HG03108 (cell line): ENCODE measurements around the gene CCDC88A.
"Not testable (repeated sequence)": the region's sequence is repeated elsewhere in the genome, so short reads cannot be mapped to it uniquely, and the experiment has no call there.

Experiments
- ATAC-seq: cut with Tn5 transposase; IDR thresholded peaks from one replicate; pipeline ENCODE4 v1.9.1; 2021; ENCODE audit warnings: moderate library complexity; ENCODE audit not compliant: unreplicated experiment

Gene CCDC88A, protein sequence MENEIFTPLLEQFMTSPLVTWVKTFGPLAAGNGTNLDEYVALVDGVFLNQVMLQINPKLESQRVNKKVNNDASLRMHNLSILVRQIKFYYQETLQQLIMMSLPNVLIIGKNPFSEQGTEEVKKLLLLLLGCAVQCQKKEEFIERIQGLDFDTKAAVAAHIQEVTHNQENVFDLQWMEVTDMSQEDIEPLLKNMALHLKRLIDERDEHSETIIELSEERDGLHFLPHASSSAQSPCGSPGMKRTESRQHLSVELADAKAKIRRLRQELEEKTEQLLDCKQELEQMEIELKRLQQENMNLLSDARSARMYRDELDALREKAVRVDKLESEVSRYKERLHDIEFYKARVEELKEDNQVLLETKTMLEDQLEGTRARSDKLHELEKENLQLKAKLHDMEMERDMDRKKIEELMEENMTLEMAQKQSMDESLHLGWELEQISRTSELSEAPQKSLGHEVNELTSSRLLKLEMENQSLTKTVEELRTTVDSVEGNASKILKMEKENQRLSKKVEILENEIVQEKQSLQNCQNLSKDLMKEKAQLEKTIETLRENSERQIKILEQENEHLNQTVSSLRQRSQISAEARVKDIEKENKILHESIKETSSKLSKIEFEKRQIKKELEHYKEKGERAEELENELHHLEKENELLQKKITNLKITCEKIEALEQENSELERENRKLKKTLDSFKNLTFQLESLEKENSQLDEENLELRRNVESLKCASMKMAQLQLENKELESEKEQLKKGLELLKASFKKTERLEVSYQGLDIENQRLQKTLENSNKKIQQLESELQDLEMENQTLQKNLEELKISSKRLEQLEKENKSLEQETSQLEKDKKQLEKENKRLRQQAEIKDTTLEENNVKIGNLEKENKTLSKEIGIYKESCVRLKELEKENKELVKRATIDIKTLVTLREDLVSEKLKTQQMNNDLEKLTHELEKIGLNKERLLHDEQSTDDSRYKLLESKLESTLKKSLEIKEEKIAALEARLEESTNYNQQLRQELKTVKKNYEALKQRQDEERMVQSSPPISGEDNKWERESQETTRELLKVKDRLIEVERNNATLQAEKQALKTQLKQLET (N-terminal part only)

DNA sequence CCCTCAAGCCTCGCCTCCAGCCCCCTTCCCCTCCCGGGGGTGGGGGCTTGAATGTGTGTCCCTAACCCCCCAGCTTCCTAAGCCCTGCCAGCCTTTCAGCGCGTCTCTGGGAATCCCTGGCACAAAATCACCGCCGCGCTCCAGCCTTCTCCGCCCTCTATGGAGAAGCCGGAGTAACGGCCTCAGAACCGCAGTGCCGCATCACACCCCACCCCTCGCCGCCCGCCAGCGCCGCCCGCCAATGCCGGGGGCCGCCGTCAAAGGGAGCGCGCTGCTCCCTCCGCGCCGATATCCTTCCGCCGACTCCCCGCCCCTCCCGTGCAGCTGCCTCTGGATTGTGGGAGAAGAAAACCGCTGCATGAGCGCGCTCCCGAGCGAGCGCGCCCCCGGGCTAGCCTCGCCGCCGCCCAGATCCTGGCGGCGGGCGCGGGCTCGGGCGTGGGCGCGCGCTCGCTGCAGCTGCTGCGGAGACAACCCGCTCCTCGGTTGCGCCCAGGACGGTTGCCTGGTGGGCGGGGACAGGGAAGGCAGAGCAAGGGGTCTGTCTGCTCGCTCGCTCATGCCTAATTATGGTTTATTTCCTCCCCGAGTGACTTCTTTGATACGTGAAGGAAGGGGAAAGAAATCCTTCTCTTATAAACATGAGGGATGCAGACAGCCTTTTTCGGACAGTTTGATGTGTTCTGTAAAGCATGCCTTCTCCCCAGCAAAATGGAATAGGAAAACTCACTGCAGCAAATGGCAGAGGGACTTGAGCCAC lies at the start of gene CCDC88A:
Gene CCDC88A (minus strand): TSS at position 178 of the 760 bp plus-strand sequence. CDS start 777 bp downstream, outside the sequence.
- ATAC-seq = peak; percentile 72

GRCh38 chr2:55461679-55462078 lies 42.0 kb upstream of the CCDC88A start:
- ATAC-seq = no peak

DNA sequence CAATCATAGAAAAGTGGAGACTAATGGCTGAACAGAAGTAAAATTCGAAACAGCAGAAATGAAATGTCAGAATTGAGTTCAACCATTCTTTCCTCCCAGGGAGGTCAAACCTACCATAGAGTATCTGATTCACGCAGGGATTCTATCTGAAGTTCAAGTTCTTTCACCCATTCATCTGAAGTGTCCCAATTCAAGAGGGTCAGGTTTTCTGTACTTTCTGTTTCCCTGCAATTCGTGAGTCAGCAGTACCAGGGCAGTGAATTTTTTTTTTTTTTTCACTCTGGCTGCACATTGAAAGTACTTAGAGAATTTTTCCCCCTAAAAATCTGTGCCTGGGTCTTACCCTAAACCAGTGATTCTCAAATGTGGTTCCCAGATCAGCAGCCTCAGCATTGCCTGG lies 40.9 kb upstream of the CCDC88A start:
- no peak for ATAC-seq

DNA sequence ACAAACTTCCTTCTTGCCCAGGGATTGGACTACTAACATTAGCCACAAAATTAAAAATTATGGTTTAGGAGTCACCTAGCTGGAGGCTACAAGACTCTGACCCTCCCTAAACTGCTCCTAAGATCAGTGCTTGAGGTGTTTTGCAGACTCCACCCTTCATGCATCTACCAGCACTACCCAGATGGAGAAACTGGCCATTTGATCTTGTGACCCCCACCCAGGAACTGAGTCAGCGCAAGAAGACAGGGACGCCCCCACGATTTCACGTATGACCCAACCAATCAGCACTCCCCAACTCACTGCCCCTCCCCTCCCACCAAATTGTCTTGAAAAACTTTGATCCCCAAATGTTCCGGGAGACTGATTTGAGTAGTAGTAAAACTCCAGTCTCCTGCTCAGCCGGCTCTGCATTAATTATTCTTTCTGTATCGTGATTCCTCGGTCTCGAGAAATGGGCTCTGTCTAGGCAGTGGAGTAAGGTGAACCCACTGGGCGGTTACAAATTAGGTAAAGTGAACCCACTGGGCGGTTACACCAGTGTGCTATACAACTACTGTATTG lies 40.1 kb upstream of the CCDC88A start:
- no peak for ATAC-seq

- no peak for ATAC-seq
Measured at GRCh38 chr2:55459279-55459678, 39.6 kb upstream of the CCDC88A start.

GRCh38 chr2:55454121-55454520 lies 34.5 kb upstream of the CCDC88A start:
- no peak for ATAC-seq

- no peak for ATAC-seq
Measured at GRCh38 chr2:55452879-55453278, 33.2 kb upstream of the CCDC88A start.

- no peak for ATAC-seq
Measured at GRCh38 chr2:55451699-55452098, 32.0 kb upstream of the CCDC88A start.

- not testable (repeated sequence) for ATAC-seq
Measured at GRCh38 chr2:55450014-55450413, 30.4 kb upstream of the CCDC88A start.

- ATAC-seq = not testable (repeated sequence)
Measured at GRCh38 chr2:55442045-55442760, 22.5 kb upstream of the CCDC88A start.

DNA sequence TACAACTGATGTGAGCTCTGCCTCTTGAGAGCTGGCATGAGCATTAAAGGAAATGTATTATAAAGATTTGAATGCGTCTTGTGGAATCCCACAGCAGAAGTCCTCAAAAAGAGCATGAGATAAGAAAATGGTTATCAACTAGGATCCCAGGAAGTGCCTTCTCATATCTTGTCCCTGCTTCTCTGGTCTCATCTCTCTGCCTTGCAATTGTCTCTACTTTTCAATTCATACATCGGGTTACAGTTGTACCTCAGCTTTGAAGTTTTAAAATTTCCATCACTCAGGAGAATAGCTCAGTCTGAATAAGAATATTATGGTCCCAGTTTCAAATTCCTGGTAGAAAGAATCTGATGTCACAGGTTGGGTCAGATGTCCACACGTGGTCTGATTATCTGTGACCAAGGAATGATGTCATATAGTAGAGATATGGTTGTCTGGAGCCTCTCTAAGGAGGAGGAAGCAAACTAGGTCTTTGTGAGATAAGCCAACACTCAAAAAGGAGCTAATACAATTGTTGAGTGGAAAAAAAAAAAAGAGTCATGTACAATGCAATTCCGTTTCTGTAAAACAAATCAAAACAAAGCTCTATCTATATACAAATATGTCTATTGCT lies 21.7 kb upstream of the CCDC88A start:
- no peak for ATAC-seq

GRCh38 chr2:55439101-55439397 lies 19.4 kb upstream of the CCDC88A start:
- no peak for ATAC-seq

GRCh38 chr2:55438391-55439100 lies 18.9 kb upstream of the CCDC88A start:
- ATAC-seq = no peak

GRCh38 chr2:55437515-55438390 lies 18.1 kb upstream of the CCDC88A start:
- no peak for ATAC-seq

DNA sequence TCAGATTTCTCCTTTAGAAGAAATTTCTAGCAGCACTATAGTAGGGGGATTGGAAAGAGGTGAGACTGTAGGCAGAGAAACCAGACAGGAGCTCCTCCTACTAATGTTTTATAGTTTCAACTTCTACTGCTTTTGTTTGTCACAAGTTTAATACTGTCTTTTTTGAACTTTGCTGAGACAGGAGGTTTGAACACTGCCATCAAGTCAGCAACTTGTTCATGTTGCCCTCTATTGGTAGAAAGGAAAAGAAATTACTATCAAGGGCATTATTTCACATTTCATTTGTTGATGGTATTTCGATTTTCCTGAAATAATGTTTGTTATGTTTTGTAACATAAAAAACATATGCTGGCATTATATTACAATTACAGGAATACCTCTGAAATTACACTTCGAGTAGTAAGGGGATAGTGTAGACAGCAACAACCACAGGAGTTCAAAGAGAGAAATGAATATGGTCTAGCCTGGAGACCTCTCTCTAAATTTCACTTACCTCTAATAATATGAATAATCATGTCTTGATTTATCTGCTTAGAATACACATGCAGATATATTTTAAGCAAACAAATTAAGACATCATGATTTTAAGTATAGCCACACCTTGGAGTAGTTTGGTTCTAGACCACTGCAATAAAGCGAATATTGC lies 12.4 kb upstream of the CCDC88A start:
- ATAC-seq = peak; percentile 45

DNA sequence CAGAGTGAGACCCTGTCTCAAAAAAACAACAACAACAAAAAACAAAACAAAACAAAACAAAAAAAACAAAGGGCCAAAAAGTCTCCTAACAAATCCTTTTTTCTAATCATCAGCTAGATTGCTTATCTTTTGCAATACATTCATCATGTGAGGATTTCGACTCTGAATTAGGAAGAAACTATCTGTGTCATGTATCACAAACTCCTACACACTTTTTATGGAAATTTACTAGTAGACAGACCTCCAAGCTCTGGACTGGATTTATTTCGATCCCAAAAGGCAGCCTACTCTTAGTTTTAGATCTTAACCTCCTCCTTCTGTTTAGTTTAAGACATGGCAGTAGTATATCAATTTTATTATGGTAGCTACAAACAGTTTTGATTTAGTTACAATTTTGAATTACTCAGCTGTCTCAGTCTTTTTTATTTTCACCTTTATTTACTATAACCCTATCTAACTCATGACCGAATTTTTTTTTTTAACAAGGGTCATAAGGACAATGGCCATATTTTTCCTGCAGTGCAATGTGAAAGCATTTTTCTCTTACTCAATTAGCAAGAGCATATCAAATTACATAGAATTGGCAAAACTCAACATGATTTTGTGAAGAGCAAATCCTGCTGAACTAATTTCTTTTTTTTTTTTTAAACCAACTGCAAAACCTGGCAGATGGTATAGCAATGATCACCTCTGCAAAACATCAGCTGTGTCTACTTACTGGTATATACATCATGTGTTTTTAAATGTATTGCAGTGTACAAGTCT lies 10.7 kb upstream of the CCDC88A start:
- ATAC-seq = no peak

- ATAC-seq = no peak
Measured at GRCh38 chr2:55428258-55428657, 8.6 kb upstream of the CCDC88A start.
